T1000 (cell line): ENCODE measurements around the gene MYL10.

ENCODE experiments used
- DNase-seq: peaks from one replicate; lab custom pipeline; 2025; ENCODE audit warnings: mixed read lengths; lab: John Stamatoyannopoulos, UW

The MYL10 gene

GRCh38 chr7:101629171-101629570 lies at the start of gene MYL10:
TSS of gene MYL10 (minus strand) at chr7:101629296. CDS start at chr7:101629118, 178 bp downstream.
- no peak for DNase-seq

GRCh38 chr7:101678658-101679057 lies 49.6 kb upstream of the MYL10 start:
- peak; percentile 40 for DNase-seq

GRCh38 chr7:101677797-101678479 lies 48.8 kb upstream of the MYL10 start:
- DNase-seq: no peak

- DNase-seq: no peak
Observed at GRCh38 chr7:101677391-101677790, 48.3 kb upstream of the MYL10 start.

- no peak for DNase-seq
Observed at GRCh38 chr7:101676956-101677355, 47.9 kb upstream of the MYL10 start.

GRCh38 chr7:101676062-101676598 lies 47.0 kb upstream of the MYL10 start:
- DNase-seq: no peak

- no peak for DNase-seq
Observed at GRCh38 chr7:101674439-101674838, 45.3 kb upstream of the MYL10 start.

- no peak for DNase-seq
Observed at GRCh38 chr7:101673951-101674350, 44.9 kb upstream of the MYL10 start.

GRCh38 chr7:101673315-101673714 lies 44.2 kb upstream of the MYL10 start:
- DNase-seq: no peak

GRCh38 chr7:101671371-101672356 lies 42.6 kb upstream of the MYL10 start:
- no peak for DNase-seq

GRCh38 chr7:101669307-101669706 lies 40.2 kb upstream of the MYL10 start:
- DNase-seq: no peak

GRCh38 chr7:101668726-101669125 lies 39.6 kb upstream of the MYL10 start:
- DNase-seq: no peak

GRCh38 chr7:101667920-101668319 lies 38.8 kb upstream of the MYL10 start:
- no peak for DNase-seq

- DNase-seq: no peak
Observed at GRCh38 chr7:101667399-101667798, 38.3 kb upstream of the MYL10 start.

- DNase-seq: no peak
Observed at GRCh38 chr7:101666741-101667140, 37.6 kb upstream of the MYL10 start.

- DNase-seq: no peak
Observed at GRCh38 chr7:101666293-101666692, 37.2 kb upstream of the MYL10 start.

- DNase-seq: no peak
Observed at GRCh38 chr7:101664893-101665471, 35.9 kb upstream of the MYL10 start.

GRCh38 chr7:101664436-101664835 lies 35.3 kb upstream of the MYL10 start:
- DNase-seq: no peak

- DNase-seq: no peak
Observed at GRCh38 chr7:101663747-101664146, 34.7 kb upstream of the MYL10 start.

GRCh38 chr7:101662447-101662998 lies 33.4 kb upstream of the MYL10 start:
- no peak for DNase-seq

- DNase-seq: no peak
Observed at GRCh38 chr7:101659706-101660105, 30.6 kb upstream of the MYL10 start.

GRCh38 chr7:101657171-101657570 lies 28.1 kb upstream of the MYL10 start:
- no peak for DNase-seq
